ENCODE data around the gene C6orf89.

C6orf89 gene

GRCh38 chr6:36852481-36853147 lies 33.1 kb upstream of the C6orf89 start:
- peak; percentile 84 for DNase-seq (ENCODE audit: low spot score)

DNA sequence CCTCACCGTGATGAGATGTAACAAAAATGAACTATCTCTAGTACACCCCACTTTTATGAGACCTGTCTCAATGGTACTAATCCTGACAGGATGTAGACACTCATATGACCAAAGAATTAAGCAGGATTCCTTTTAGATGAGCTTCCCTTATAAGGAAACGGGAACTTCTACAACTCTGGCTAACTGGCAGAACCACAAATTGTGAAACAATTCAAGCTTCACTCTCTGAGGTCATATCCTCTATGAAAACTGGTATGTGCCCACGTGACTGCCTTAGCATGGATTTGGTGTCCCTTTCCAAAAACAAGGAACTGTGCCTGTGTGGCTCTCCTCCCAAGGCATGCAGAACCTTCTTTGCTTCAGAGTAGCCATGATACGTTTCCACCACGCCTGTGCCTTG lies 32.4 kb upstream of the C6orf89 start:
- peak; percentile 84 for DNase-seq (ENCODE audit: low spot score)

DNA sequence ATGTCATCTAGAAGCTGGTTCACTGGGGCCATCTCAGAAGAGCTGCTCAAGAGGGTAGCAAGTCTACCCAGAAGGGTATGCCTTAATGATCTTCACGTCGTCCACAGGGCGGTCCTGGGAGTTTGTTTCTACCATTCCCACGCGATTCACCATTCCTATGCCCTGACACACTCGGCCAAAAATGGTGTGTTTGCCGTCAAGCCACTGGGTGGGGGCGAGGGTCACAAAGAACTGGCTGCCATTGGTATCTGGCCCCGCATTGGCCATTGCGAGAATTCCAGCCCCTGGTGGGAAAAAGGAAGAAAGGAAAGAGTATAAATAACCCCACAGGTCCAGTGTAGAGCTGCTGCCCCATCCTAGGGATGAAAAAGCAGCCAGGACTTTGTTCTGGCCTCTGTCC lies 30.0 kb upstream of the C6orf89 start:
- DNase-seq (ENCODE audit: low spot score): no peak

GRCh38 chr6:36856277-36856676 lies 29.5 kb upstream of the C6orf89 start:
- DNase-seq (ENCODE audit: low spot score): no peak

- no peak for DNase-seq (ENCODE audit: low spot score)
Observed at GRCh38 chr6:36857325-36857724, 28.4 kb upstream of the C6orf89 start.

DNA sequence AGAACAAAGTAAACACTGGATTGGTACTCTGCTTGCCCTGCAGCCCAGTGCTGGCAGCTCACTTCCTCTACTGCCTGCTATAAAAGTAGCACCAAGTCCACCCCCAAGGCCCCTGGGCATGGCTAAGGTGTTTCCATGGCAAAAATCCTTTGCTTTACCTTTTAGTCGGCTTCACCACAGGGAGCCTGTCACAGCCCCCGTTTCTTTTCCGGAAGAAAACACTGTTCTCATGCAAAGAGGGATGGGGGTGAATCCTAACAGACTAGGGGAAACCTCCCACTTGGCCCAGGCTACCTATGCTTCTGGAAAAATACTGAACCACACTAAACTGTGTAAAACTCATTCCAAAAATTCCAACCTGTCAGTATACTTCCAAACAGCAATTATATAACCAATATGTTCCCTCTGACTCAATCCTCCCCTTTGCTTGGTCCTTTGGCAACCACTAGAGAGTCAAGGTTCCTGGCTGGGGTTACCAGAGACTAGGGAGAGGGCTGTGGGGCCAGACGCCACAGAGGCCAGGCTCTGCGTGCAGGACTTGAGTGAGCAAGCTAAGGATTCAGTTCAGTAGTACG lies 27.3 kb upstream of the C6orf89 start:
- DNase-seq (ENCODE audit: low spot score): no peak

DNA sequence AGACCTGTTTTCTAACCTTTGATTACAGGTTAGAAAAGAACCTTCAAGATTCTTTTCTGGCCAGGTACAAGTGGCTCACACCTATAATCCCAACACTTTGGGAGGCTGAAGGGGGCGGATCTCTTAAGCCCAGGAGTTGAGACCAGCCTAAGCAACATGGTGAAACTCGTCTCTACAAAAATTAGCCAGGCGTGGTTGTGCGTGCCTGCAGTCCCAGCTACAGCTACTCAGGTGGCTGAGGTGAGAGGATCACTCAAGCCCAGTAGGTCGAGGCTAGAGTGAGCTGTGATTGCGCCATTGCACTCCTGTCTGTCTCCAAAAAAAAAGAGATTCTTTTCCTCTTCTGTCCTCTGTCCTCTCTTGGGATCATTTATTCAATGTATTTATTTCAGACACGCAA lies 25.6 kb upstream of the C6orf89 start:
- no peak for DNase-seq (ENCODE audit: low spot score)

DNA sequence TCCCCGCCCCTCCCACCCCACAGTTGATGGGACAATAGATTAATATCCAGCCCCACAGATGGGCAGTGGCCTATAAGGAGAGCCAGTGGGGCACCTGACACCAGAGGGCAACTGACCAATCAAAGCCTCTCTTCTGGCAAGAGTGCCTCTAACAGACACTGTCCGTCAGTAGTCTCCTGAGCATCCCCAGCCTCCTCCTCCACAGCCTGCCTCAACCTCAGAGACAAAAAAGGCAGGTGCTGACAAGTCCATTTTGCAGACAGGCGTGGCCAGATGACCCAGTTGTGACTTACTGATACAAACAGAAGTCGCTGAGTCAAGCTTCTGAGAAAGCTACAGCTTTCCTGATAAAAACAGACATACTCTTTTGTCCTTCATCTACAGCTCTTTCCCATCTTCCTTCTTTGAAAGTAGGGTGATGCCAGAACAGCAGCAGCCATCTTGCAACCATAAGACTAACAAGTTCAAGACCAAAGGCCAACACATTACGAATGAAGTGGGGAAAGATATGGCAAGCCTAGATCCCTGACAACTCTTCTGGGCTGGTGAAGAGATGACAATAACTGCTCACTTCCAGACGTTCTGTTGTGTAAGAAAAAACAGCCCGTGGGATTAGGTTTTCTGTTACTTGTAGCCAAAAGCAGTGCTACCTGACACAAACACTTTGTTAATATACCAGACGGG lies 23.4 kb upstream of the C6orf89 start:
- no peak for DNase-seq (ENCODE audit: low spot score)

- no peak for DNase-seq (ENCODE audit: low spot score)
Observed at GRCh38 chr6:36862848-36863382, 22.8 kb upstream of the C6orf89 start.

GRCh38 chr6:36863670-36864540 lies 21.8 kb upstream of the C6orf89 start:
- DNase-seq (ENCODE audit: low spot score): no peak

DNA sequence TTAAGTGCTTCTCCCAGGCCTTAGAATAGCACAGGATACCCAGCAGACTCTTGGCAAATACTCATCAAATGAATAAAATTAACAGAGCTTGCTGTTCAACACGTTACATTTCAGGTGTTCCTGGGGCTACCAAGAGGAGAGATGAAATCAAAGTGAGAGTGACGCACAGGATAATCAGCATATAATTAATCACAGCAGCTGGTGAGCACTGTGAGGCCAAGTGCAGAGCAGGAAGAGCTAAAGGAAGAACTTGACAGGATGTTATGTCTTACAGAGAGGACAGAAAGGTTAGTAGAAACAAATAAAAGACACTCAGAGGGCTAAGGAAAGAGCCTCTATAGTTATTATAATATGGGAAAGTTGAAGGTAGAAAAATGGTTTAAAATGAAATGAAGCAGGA lies 19.9 kb upstream of the C6orf89 start:
- peak; percentile 17 for DNase-seq (ENCODE audit: low spot score)

GRCh38 chr6:36867471-36868224 lies 18.1 kb upstream of the C6orf89 start:
- DNase-seq (ENCODE audit: low spot score): no peak

- DNase-seq (ENCODE audit: low spot score): no peak
Observed at GRCh38 chr6:36871686-36872085, 14.1 kb upstream of the C6orf89 start.

- DNase-seq (ENCODE audit: low spot score): no peak
Observed at GRCh38 chr6:36873115-36873514, 12.6 kb upstream of the C6orf89 start.

GRCh38 chr6:36873612-36874442 lies 11.9 kb upstream of the C6orf89 start:
- no peak for DNase-seq (ENCODE audit: low spot score)

GRCh38 chr6:36874443-36875249 lies 11.1 kb upstream of the C6orf89 start, which contains the start of gene PPIL1:
Gene PPIL1 (minus strand): TSS chr6:36874803. CDS start chr6:36874772, 31 bp downstream.
- DNase-seq (ENCODE audit: low spot score): peak; percentile 90

DNA sequence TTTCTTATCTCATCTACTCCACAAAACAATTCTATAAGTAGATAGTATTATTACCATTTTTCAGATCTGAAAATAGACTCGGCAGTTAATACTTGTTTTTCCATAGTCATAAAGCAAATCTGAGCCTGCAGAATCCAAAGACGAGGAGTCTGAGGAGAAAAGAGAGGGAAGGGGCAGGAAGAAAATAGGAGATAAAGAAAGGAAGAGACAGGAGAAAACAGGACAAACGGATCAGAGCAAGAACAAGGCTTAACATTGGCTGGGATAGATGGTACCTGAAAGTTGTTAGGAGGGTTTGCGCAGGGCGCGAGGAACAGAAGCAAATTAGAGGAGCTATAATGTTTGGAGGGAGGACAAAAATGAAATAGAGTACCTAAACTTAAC lies 10.5 kb upstream of the C6orf89 start:
- no peak for DNase-seq (ENCODE audit: low spot score)

DNA sequence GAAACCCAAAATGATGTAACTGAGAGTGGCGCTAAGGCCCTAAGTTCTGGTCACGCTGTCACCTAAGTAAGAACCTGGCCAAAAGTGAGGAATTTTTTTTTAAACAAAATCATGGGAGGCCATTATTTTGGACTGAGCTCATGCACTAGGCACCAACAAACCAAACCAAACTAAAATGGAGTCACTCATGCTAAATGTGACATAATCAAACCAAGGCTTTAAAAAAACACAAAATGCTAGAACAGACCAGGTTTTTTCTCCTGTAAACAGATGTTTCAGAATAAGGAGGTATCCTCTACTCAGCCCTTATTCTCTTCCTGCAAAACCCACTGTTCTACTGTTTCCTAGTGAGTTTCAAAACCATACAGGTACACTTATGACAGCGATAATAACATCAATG lies 1.1 kb upstream of the C6orf89 start:
- DNase-seq (ENCODE audit: low spot score): no peak

DNA sequence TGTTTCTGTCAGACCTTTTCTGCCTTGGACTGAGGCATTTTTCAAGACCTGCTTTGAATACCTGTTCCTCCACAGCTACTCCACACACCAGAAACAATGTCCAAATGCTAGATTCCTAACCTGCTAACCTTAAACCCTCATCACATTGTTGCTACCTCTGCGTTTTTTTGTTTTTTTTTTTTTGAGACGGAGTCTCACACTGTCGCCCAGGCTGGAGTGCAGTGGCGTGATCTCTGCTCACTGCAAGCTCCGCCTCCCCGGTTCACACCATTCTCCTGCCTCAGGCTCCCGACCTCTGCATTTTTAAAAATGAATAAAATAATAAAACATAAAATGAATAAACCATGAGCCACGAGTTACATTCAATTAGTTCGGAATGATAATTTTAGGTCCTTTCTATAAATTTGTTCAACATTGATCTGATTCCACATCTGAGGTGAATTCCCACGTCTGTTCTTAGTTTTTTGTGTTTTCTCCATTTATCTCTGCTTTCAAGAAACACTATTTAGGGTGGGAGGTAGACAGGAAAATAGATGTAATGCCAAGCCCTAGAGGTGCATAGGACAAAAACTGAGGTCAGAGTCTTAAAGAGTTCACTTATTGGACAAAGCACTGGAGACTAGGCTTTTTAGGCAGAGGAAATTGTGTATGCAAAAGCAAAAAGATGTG lies 1.3 kb downstream of the C6orf89 start:
- no peak for DNase-seq (ENCODE audit: low spot score)
